Heart right ventricle (tissue), 16 donors: ENCODE results near the gene SKA2. TPM values are rescaled to one million over a fixed set of nuclear protein-coding genes. Genes with fewer than 3 reads are reported as not detected.
"Not testable (repeated sequence)": the region's sequence is repeated elsewhere in the genome, so short reads cannot be mapped to it uniquely, and the experiment has no call there.

Experiments used
- ATAC-seq, 8 donors: fragments of 200-7000 bp; cut with Tn5 transposase; one replicate each; pipeline ENCODE4 v1.9.1; 2020; ENCODE audit warnings: mild to moderate bottlenecking in 8 of 8, moderate library complexity in 8 of 8, moderate number of reproducible peaks in 1 of 8
- DNase-seq, 2 donors: peaks; one replicate each; pipeline ENCODE4 v3.0.0-alpha.2; 2020
- H3K27ac ChIP-seq, 10 donors: fragments of 200-600 bp; sonication (generic) in 2 of 10; one replicate each; pipeline versions ENCODE4 v1.5.0 to v1.8.0; 2020 to 2022; ENCODE audit warnings: mild to moderate bottlenecking in 3 of 10
- H3K27me3 ChIP-seq, 7 donors: fragments of 200-600 bp; one replicate each; pipeline ENCODE4 v1.8.0; 2021 to 2022; ENCODE audit warnings: mild to moderate bottlenecking in 2 of 7
- H3K36me3 ChIP-seq, 9 donors: fragments of 200-600 bp; sonication (generic) in 1 of 9; one replicate each; pipeline versions ENCODE4 v1.5.0 to v1.8.0; 2020 to 2022; ENCODE audit warnings: mild to moderate bottlenecking in 2 of 9
- H3K4me1 ChIP-seq, 9 donors: fragments of 200-600 bp; sonication (generic) in 1 of 9; one replicate each; pipeline versions ENCODE4 v1.5.0 to v1.8.0; 2020 to 2022; ENCODE audit warnings: mild to moderate bottlenecking in 4 of 9
- H3K4me3 ChIP-seq, 10 donors: fragments of 200-600 bp; sonication (generic) in 2 of 10; one replicate each; pipeline versions ENCODE4 v1.5.0 to v1.8.0; 2020 to 2022; ENCODE audit warnings: mild to moderate bottlenecking in 7 of 10, moderate library complexity in 2 of 10
- H3K9me3 ChIP-seq, 11 donors: fragments of 200-600 bp in 10 of 11; sonication (generic) in 2 of 11; one replicate each; pipeline versions ENCODE4 v1.5.0 to v1.8.0; 2013 to 2022; ENCODE audit warnings: mild to moderate bottlenecking in 2 of 11, control low read depth in 1 of 11, moderate library complexity in 1 of 11
- CTCF ChIP-seq, 9 donors: fragments of 200-600 bp; sonication (generic) in 2 of 9; IDR thresholded peaks; one replicate each; pipeline versions ENCODE4 v1.5.0 to v1.8.0; 2021 to 2022; ENCODE audit warnings: antibody characterized with exemption in 9 of 9, mild to moderate bottlenecking in 5 of 9, moderate library complexity in 1 of 9
- WGBS, 2 donors: extraction: QIAGEN DNeasy Blood & Tissue Kit; methylation state at CpG; one replicate each; pipeline ENCODE4 v1.1.7; 2013; ENCODE audit warnings: inconsistent platforms in 1 of 2; 5-methylcytosine and 5-hydroxymethylcytosine counted together
- intact Hi-C, 10 donors: fragments of 100-400 bp; cut with DNase I; formaldehyde crosslinking; loops; one replicate each; pipeline versions ENCODE4 v1.11.1 to v1.14.2; 2022
- polyA plus RNA-seq, 2 donors: library from polyadenylated mRNA; stranded (reverse); fragments of 200-250 nt; gene quantifications; one replicate each; pipeline ENCODE4 v1.2.3, GENCODE V29; 2013
- total RNA-seq, 10 donors: library from RNA; stranded (reverse); fragmentation: NEBNext Ultra II Directional in 3 of 10; extraction: Animal tissue kit (Norgen Biotek cat#: 25700) in 3 of 10; gene quantifications; one replicate each; pipeline versions ENCODE4 v1.2.1 to v1.2.4, GENCODE V29; 2021 to 2023
- donor health status: Arrhythmogenic right ventricular cardiomyopathy.
- donor health status: ischemic (EF 13 %, LVEDD 7.1; RV severe dilation, severe dysfunction).
- donor health status: healthy with polysubstance abuse.
- donor health status: DM: no; HTN: yes; CAD: no.
- donor health status: DM: no; HTN: no; CAD: no.
- donor health status: ischemic (EF 25% LVEDD 6.9; RV normal size, moderate dysfunction).
- donor health status: ischemic (EF 25% LVEDD 5.7; RV mildly dilated, moderate dysfunction).
- donor health status: healthy.
- donor health status: DM: yes; HTN: yes; CAD: no.
- donor health status: Ischemic cardiomyopathy.
- donor health status: ischemic (EF 35%, LVEDD 5.7; RV mildly dilated, moderate dysfunction).
- donor health status: nonischemic (EF 11% LVEDD 7.7; RV severe dilation, severe dysfunction).
- donor health status: DM: yes; HTN: yes; CAD: no.
- donor health status: PGD.
- donor health status: ischemic (EF 29% LVEDD 5.4; RV normal size, mild dysfunction).
- donor health status: nonischemic (EF 23%, LVEDD 6.1; RV moderate dilation, normal function).

SKA2 gene
- total and polyA plus RNA-seq, 12 donors: 28.0 to 46.4 (median 34.8) TPM

- peaks cover 0 to 71% (median 0%) of the 10 kb centered on the region in 9 donors for H3K36me3 ChIP-seq
- intact Hi-C loops: no loop called here
- no peaks in the 10 kb centered on the region for H3K4me1 ChIP-seq
- DNase-seq (no peak), ATAC-seq (no peak)
- 94 to 96% methylated on average over 2 of the region's 2 CpGs for WGBS, 2 donors
- H3K27me3 ChIP-seq: no peaks in the 10 kb centered on the region
- no peak overlapping the region for H3K4me3 ChIP-seq
- no peak overlapping the region for H3K27ac ChIP-seq
- no peaks in the 10 kb centered on the region for H3K9me3 ChIP-seq
- TF ChIP-seq CTCF (IDR thresholded peaks at IDR 0.05): no peak
Measured at GRCh38 chr17:59190806-59191205, 35.8 kb upstream of the SKA2 start.

- intact Hi-C loops: no loop called here
- Histone ChIP-seq H3K9me3 (no peaks in the 10 kb centered on the region), H3K4me3 (no peak overlapping the region), H3K27me3 (no peaks in the 10 kb centered on the region), H3K4me1 (no peaks in the 10 kb centered on the region), H3K27ac (no peak overlapping the region), H3K36me3 (peaks cover 0 to 42% (median 0%) of the 10 kb centered on the region in 9 donors)
- no peak for TF ChIP-seq CTCF (IDR thresholded peaks at IDR 0.05)
- DNase-seq: no peak
- WGBS, 2 donors: 97 to 100% methylated on average over 3 of the region's 3 CpGs
- no peak for ATAC-seq
Measured at GRCh38 chr17:59186850-59187249, 31.9 kb upstream of the SKA2 start.

- Histone ChIP-seq H3K36me3 (peaks cover 0 to 40% (median 0%) of the 10 kb centered on the region in 9 donors), H3K27me3 (no peaks in the 10 kb centered on the region), H3K4me1 (no peaks in the 10 kb centered on the region), H3K27ac (no peak overlapping the region), H3K9me3 (no peaks in the 10 kb centered on the region), H3K4me3 (no peak overlapping the region)
- intact Hi-C loops: no loop called here
- ATAC-seq (no peak), DNase-seq (no peak)
- no peak for TF ChIP-seq CTCF (IDR thresholded peaks at IDR 0.05)
Measured at GRCh38 chr17:59185997-59186396, 31.0 kb upstream of the SKA2 start.

DNA sequence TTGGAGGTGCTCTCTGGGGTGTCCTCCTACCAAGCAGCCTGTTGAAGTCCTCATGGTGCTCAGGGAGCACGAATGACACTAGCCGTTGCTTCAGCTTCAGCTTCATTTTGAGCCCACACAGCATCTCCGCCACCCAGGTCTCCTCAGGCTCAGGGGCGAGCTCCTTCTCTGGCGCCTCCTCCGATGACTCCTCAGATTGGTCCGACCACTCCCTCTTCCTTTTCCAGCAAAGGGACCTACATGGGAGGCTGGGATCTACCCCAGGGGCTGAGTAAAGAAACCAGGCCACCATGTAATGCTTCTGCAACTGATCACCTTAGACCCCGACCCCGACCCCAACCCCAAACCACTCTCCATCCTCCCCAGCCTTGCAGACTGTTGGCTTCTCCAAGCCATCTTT lies 26.5 kb upstream of the SKA2 start:
- Histone ChIP-seq H3K27ac (no peak overlapping the region), H3K27me3 (no peaks in the 10 kb centered on the region), H3K4me3 (no peak overlapping the region), H3K36me3 (peaks cover 0 to 15% (median 0%) of the 10 kb centered on the region in 9 donors), H3K4me1 (no peaks in the 10 kb centered on the region), H3K9me3 (no peaks in the 10 kb centered on the region)
- ATAC-seq: no peak
- 98 to 99% methylated on average over 9 of the region's 9 CpGs for WGBS, 2 donors
- TF ChIP-seq CTCF (IDR thresholded peaks at IDR 0.05): no peak
- no peak for DNase-seq
- intact Hi-C loops: no loop called here

GRCh38 chr17:59180626-59181025 lies 25.6 kb upstream of the SKA2 start:
- no peak for TF ChIP-seq CTCF (IDR thresholded peaks at IDR 0.05)
- DNase-seq (no peak), ATAC-seq (no peak)
- Histone ChIP-seq H3K4me3 (no peak overlapping the region), H3K27ac (no peak overlapping the region), H3K27me3 (no peaks in the 10 kb centered on the region), H3K36me3 (peaks cover 0 to 6% (median 0%) of the 10 kb centered on the region in 9 donors), H3K4me1 (no peaks in the 10 kb centered on the region), H3K9me3 (no peaks in the 10 kb centered on the region)
- WGBS, 2 donors: 98 to 99% methylated on average over 9 of the region's 9 CpGs
- intact Hi-C loops: no loop called here

DNA sequence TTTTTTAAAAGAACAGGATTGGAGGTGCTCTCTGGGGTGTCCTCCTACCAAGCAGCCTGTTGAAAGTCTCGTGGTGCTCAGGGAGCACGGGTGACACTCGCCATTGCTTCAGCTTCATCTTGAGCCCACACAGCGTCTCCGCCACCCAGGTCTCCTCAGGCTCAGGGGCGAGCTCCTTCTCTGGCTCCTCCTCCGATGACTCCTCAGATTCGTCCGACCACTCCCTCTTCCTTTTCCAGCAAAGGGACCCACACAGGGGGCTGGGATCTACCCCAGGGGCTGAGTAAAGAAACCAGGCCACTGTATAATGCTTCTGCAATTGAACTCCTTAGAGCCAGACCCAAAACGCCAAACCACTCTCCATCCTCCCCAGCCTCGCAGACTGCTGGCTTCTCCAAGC lies 24.6 kb upstream of the SKA2 start:
- H3K27me3 ChIP-seq, H3K4me1 ChIP-seq, H3K36me3 ChIP-seq, H3K4me3 ChIP-seq, H3K27ac ChIP-seq, DNase-seq, ATAC-seq, H3K9me3 ChIP-seq, intact Hi-C loops: not testable (repeated sequence)
- WGBS, 2 donors: 94 to 96% methylated on average over 11 of the region's 11 CpGs
